ENCODE measurements around the gene RNF168. TPM values are rescaled to one million over a fixed set of nuclear protein-coding genes. Genes with fewer than 3 reads are reported as not detected.
"Not testable (repeated sequence)": the region's sequence is repeated elsewhere in the genome, so short reads cannot be mapped to it uniquely, and the experiment has no call there.

RNF168 gene
- total RNA-seq, 1 experiment from 2014 or later = 30.0 TPM

DNA sequence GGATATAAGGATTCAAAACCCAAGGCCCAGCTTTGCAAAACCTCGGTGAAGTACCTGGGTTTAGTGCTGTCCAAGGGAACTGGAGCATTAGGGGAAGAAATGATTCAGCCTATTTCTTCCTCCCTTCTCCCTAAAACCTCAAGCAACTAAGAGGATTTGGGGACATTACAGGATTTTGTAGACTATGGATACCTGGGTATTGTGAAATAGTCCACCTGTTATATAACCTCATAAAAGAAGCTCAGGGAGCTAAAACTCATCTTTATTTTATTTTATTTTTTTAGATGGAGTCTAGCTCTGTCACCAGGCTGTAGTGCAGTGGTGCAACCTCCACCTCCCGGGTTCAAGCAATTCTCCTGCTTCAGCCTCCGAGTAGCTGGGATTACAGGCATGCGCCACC is 20.3 kb upstream of the RNF168 start:
- Histone ChIP-seq H3K4me3 (no peak overlapping the region), H3K27me3 (no peaks in the 10 kb centered on the region), H3K27ac (no peak overlapping the region), H3K9me3 (replicated peaks) (peaks cover 11% of the 10 kb centered on the region), H3K4me1 (no peaks in the 10 kb centered on the region), H3K36me3 (no peaks in the 10 kb centered on the region)
- DNase-seq = no peak

DNA sequence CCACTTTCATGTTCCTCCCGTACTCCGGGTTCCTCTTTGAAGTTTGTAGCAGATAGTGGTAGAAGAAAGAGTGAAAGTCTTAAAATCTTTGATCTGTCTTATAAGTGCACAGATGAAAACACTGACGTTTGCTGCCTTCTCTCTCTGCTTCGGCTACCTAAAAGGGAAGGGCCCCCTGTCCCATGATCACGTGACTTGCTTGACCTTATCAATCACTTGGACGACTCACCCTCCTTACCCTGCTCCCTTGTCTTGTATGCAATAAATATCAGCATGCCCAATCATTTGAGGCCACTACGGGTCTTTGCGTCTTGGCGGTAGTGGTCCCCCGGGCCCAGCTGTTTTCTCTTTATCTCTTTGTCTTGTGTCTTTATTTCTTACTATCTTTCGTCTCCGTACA is 17.7 kb upstream of the RNF168 start:
- H3K9me3 ChIP-seq (replicated peaks) = peaks cover 11% of the 10 kb centered on the region
- not testable (repeated sequence) for H3K36me3 ChIP-seq, H3K4me3 ChIP-seq, H3K27ac ChIP-seq, H3K27me3 ChIP-seq, DNase-seq, H3K4me1 ChIP-seq

DNA sequence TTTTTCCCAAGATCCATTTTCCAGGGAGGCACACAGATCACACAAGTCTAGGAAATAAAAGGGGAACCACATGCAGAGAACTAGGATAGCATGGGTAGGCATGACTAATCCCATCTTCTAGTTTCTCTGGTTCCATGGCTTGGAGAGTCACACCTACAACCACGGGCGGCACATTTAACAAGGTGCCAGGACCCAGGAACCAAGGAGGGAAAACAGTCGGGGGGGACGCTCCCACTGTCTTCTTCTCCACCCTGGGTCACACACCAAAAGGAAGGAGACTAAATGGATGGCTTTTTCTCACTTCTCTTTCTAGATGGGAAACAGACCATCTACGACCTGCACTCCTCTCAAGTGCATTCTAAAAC is 16.1 kb upstream of the RNF168 start:
- no peaks in the 10 kb centered on the region for H3K4me1 ChIP-seq
- no peaks in the 10 kb centered on the region for H3K36me3 ChIP-seq
- H3K9me3 ChIP-seq (replicated peaks) = peaks cover 11% of the 10 kb centered on the region
- no peak for DNase-seq
- H3K27me3 ChIP-seq = no peaks in the 10 kb centered on the region; the same call in 1 of the 2 replicates
- H3K4me3 ChIP-seq = no peak overlapping the region
- H3K27ac ChIP-seq = no peak overlapping the region

DNA sequence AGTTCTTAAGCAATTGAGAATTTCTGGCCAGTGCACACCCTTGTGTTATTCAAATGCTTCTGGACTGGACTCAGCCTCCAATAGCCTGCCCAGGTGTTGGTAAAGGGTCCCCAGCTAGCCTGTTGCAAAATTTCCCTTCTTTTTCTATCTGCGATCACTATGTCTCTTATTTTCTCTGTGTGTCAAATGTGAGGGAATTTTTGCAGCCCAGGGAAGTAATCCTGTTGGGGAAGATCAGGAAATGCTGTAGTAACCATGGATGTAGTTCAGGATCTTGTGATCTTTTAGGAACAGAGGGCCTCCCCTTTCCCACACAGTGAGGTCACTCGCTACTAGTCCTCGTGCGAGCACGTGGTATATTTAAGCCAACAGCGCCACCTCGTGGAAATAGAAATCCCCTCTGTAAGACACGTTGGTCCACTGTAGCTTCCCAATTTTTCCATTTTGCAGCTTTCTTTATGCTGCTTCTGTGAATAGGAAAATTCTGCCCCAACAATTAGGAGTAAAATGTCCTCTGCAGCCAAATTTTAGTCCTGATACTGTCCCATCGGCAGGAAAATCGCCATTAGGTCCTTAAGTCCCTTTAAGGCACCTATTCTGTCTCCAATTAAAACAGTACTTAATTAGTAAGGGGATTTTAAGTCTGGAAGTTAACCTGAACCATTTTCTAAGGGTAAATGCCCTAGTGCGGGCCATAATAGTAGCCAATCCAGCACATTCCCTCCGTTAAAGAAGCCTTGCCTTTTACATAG is 15.6 kb upstream of the RNF168 start:
- Histone ChIP-seq H3K36me3 (no peaks in the 10 kb centered on the region), H3K27me3 (no peaks in the 10 kb centered on the region; the same call in 1 of the 2 replicates), H3K4me1 (no peaks in the 10 kb centered on the region), H3K27ac (no peak overlapping the region), H3K9me3 (replicated peaks) (peaks cover 11% of the 10 kb centered on the region), H3K4me3 (no peak overlapping the region)
- peak; percentile 82 to 91 for DNase-seq

DNA sequence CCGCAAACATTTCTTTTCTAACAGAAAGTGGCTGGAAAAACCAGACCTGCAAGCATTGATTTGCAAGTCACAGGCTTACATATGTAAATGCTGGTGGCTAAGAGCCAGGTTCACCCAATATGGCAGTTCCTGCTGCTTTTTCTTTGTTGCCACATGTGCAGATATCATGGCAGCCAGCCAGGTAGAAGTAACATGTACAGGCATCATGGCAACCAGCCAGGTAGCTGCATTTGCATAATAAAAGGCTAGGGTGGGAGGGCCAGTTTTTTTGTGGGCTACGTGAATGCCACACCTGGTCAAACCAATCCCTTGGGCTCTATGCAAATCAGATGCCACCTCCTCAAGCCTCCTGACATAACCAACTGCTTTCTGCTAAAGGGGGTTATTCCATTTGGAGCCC is 14.4 kb upstream of the RNF168 start:
- DNase-seq = no peak
- Histone ChIP-seq H3K4me1 (no peaks in the 10 kb centered on the region), H3K36me3 (no peaks in the 10 kb centered on the region), H3K27ac (no peak overlapping the region), H3K9me3 (replicated peaks) (peaks cover 11% of the 10 kb centered on the region), H3K27me3 (no peaks in the 10 kb centered on the region; the same call in 1 of the 2 replicates), H3K4me3 (no peak overlapping the region)

DNA sequence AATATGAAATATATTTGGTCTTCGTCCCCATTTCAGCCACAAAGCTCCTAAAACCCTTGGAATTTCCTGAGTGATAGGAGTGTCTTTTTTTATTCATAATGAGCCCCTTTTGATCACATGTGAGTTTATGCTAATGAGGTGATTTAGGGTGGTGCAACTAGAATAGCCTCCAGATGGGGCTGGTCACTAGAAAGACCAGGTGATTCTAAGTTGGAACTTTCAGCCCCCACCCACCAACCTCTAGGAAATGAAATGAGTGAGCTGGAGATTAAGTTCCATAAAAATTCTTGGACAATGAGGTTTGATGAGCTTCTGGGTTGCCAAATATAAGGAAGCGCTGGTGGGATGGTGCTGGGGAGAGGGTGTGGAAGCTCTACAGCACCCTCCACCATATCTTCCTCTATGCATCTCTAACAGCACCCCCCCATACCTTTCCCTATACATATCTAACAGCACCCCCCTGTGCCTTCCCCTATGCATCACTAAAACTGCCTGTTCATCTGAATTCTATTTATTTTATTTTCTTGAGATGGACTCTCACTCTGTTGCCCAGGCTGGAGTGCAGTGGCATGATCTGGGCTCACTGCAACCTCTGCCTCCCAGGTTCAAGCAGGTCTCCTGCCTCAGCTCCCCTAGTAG is 13.7 kb upstream of the RNF168 start:
- Histone ChIP-seq H3K4me1 (no peaks in the 10 kb centered on the region), H3K27ac (no peak overlapping the region), H3K27me3 (no peaks in the 10 kb centered on the region; the same call in 1 of the 2 replicates), H3K36me3 (no peaks in the 10 kb centered on the region), H3K9me3 (replicated peaks) (peaks cover 11% of the 10 kb centered on the region), H3K4me3 (no peak overlapping the region)
- no peak for DNase-seq

DNA sequence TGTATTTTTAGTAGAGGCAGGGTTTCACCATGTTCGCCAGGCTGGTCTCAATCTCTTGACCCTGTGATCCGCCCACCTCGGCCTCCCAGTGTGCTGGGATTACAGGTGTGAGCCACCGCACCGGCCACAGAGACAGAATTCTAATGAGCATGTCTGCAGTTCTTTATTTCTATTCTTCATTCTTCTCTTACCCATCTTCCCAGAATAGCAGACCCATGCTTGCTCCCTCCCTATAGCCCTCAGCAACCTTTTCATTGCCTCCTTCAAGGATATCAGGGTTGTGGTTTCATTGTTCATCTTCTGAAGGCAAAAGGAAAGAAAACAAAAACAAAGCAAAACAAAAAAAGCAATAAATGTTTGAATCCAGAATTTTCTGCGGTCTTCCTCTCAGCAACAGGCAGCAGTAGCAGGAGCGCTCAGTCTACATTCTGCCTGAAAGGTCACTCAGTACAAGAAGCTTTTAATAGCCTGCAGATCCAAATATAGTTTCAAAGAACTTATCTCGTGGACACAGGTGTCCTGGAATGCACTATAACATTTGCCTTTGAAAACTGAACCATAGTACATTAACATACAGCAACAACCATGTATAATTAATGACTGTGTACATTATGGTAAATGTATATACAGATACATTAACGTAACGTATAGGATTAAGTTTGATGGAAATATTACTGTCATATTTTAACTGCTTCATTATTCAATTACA is 11.5 kb upstream of the RNF168 start, which contains the start of gene SMCO1:
Gene SMCO1 (minus strand): TSS at position 434 of the 709 bp plus-strand sequence. CDS start 137 bp downstream, at position 297.
- Histone ChIP-seq H3K36me3 (no peaks in the 10 kb centered on the region), H3K27me3 (no peaks in the 10 kb centered on the region; the same call in 1 of the 2 replicates), H3K9me3 (replicated peaks) (peaks cover 9% of the 10 kb centered on the region), H3K4me3 (no peak within 1 kb of the TSS), H3K27ac (no peak within 1 kb of the TSS), H3K4me1 (no peaks in the 10 kb centered on the region)
- no peak for DNase-seq

DNA sequence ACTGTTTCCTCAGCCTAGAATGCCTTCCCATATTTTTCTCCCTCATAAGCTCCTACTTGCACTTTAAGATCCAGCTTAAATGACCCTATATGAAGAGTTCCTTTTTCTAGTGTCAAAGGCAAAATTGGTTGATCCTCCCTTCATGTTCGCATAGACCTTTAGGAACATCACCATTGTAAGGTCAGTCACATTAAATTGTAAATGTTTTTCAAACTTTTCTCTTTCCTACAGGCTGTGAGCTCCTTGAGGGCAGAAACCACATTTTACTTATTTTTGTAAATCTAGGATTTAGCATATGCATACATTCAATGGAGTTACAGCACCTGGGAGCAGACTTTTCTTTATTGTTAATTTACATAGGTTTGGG is 10.8 kb upstream of the RNF168 start:
- no peaks in the 10 kb centered on the region; the same call in 1 of the 2 replicates for H3K27me3 ChIP-seq
- H3K36me3 ChIP-seq = no peaks in the 10 kb centered on the region
- no peak overlapping the region for H3K27ac ChIP-seq
- no peak overlapping the region for H3K4me3 ChIP-seq
- peaks cover 1% of the 10 kb centered on the region; the same call in 1 of the 2 replicates for H3K9me3 ChIP-seq (replicated peaks)
- no peak for DNase-seq
- no peaks in the 10 kb centered on the region for H3K4me1 ChIP-seq

DNA sequence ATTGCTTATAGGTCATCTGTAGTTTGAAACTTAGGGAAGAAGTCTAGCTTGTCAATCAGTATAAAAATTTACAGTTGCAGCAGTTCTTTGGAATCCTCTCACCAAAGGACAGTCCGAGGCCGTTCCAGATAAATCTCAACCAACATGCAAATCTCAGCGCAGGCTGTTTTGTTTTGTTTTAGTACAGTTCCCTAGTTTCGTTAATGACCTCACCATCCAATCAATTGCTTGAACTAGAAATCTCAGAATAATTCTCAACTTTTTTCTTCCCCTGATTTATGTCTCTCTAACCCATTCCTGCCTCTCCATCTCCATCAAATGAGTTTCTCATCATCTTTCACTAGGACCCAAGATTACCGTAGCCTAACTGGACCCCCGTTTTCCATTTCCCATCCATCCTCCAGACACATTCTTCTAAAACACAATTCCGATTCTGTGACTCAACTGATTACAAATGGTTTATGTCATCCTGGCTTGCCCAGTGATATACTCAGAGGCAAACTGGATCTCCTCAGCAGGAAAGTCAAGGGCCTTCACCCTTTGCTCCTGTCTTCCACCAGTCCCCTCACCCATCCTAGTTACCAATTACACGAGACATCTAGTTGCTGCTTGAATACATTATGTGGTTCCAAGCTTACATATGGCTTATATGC is 10.3 kb upstream of the RNF168 start:
- H3K27me3 ChIP-seq = no peaks in the 10 kb centered on the region; the same call in 1 of the 2 replicates
- H3K4me1 ChIP-seq = no peaks in the 10 kb centered on the region
- no peak overlapping the region for H3K27ac ChIP-seq
- DNase-seq = no peak
- H3K9me3 ChIP-seq (replicated peaks) = no peaks in the 10 kb centered on the region
- no peaks in the 10 kb centered on the region for H3K36me3 ChIP-seq
- no peak overlapping the region for H3K4me3 ChIP-seq

DNA sequence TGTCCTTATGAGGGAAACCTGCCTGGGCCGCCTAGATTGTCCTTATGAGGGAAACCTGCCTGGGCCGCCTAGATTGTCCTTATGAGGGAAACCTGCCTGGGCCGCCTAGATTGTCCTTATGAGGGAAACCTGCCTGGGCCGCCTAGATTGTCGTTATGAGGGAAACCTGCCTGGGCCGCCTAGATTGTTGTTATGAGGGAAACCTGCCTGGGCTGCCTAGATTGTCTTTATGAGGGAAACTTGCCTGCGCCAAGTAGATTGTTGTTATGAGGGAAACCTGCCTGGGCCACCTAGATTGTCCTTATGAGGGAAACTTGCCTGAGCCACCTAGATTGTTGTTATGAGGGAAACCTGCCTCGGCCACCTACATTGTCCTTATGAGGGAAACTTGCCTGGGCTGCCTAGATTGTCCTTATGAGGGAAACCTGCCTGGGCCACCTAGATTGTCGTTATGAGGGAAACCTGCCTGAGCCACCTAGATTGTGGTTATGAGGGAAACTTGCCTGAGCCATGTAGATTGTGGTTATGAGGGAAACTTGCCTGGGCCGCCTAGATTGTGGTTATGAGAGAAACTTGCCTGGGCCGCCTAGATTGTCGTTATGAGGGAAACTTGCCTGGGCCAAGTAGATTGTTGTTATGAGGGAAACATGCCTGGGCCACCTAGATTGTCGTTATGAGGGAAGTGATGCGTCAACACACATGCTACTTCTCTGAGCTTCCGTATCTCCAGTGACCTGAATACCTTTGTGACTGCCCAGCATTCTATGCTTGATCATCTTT is 8.3 kb upstream of the RNF168 start:
- H3K4me1 ChIP-seq; H3K4me3 ChIP-seq; H3K36me3 ChIP-seq; H3K9me3 ChIP-seq (replicated peaks); H3K27me3 ChIP-seq; H3K27ac ChIP-seq; DNase-seq: not testable (repeated sequence)

DNA sequence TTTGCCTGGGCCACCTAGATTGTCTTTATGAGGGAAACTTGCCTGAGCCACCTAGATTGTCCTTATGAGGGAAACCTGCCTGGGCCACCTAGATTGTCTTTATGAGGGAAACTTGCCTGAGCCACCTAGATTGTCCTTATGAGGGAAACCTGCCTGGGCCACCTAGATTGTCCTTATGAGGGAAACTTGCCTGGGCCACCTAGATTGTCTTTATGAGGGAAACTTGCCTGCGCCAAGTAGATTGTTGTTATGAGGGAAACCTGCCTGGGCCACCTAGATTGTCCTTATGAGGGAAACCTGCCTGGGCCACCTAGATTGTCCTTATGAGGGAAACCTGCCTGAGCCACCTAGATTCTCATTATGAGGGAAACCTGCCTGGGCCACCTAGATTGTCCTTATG is 7.5 kb upstream of the RNF168 start:
- H3K36me3 ChIP-seq; H3K27me3 ChIP-seq; DNase-seq; H3K4me1 ChIP-seq; H3K4me3 ChIP-seq; H3K9me3 ChIP-seq (replicated peaks); H3K27ac ChIP-seq: not testable (repeated sequence)

DNA sequence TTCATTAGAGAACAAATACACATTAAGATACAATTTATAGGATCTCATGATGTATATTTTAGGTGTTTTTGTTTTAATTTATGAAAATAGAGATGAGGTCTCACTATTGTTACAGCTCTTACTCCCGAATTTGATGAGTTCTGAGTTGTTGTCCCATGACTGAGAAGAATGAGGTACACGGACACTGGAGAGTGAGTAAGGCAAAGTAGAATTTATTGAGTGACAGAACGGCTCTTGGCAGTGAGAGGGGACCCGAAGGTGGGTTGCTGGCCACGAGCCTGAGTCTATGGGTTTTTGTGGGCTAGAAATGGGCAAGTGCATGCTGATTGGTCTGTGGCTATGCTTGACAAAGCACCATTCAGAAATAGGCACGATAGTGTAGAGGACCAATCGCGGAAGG is 3.1 kb upstream of the RNF168 start:
- DNase-seq = no peak
- Histone ChIP-seq H3K36me3 (no peaks in the 10 kb centered on the region), H3K27ac (no peak overlapping the region), H3K4me1 (no peaks in the 10 kb centered on the region), H3K27me3 (no peaks in the 10 kb centered on the region), H3K9me3 (replicated peaks) (no peaks in the 10 kb centered on the region), H3K4me3 (no peak overlapping the region)

DNA sequence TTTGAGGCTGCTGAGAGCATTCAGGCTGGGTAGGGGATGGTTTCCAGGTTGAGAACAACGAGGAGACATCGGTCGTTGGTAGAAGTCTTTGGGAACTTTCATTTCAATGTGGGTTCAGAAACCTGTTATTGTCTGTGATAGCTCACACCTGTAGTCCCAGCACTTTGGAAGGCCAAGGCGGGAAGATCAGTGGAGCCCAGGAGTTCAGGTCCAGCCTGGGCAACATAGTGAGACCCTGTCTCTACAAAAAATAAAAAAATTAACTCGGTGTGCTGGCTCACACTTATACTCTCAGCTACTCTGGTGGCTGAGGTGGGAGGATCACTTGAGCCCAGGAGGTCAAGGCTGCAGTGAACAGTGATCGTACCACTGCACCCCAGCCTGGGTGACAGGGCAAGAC is 988 bp upstream of the RNF168 start:
- Histone ChIP-seq H3K27me3 (no peaks in the 10 kb centered on the region), H3K36me3 (no peaks in the 10 kb centered on the region), H3K9me3 (replicated peaks) (no peaks in the 10 kb centered on the region), H3K27ac (no peak overlapping the region), H3K4me1 (no peaks in the 10 kb centered on the region), H3K4me3 (no peak overlapping the region)
- no peak for DNase-seq

DNA sequence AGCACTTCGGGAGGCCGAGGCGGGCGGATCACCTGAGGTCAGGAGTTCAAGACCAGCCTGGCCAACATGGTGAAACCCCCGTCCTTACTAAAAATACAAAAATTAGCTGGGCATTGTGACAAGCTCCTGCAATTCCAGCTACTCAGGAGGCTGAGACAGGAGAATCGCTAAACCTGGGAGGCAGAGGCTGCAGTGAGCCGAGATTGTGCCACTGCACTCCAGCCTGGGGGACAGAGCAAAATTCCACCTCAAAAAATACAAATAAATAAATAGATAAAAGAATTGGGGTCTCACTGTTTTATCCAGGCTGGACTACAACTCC is 470 bp upstream of the RNF168 start:
- not testable (repeated sequence) for H3K9me3 ChIP-seq (replicated peaks); DNase-seq; H3K27me3 ChIP-seq; H3K36me3 ChIP-seq; H3K4me1 ChIP-seq
- Histone ChIP-seq H3K27ac (peak overlapping the region; percentile 71; the same call in 1 of the 2 replicates), H3K4me3 (peak overlapping the region; percentile 86)
